OCI-LY1 (cell line): ENCODE measurements around the gene GABBR2.

ENCODE experiments used
- CTCF ChIP-seq: fragments of 200-600 bp; sonication (generic), shearing (Covaris generic); IDR thresholded peaks from 2 replicates; pipeline ENCODE4 v1.5.1; 2017; ENCODE audit warnings: mild to moderate bottlenecking, antibody characterized with exemption, low read length, moderate library complexity, mixed read lengths
- EZH2 ChIP-seq: fragments of 200-600 bp; sonication (generic), shearing (Covaris generic); IDR thresholded peaks from 2 replicates; pipeline ENCODE4 v1.8.0; 2017; ENCODE audit warnings: borderline replicate concordance, mixed run types, mild to moderate bottlenecking, antibody characterized with exemption, low read length, moderate library complexity, mixed read lengths

- no peak for TF ChIP-seq EZH2
- TF ChIP-seq CTCF, result no peak
Observed at GRCh38 chr9:98427491-98427890, 281.2 kb downstream of the GABBR2 start.
